GM21515 (cell line): ENCODE measurements around the gene NDUFS6.
A peak's percentile ranks its signal among the peaks of the same experiment; 100 is the strongest.
"Not testable (repeated sequence)": the region's sequence is repeated elsewhere in the genome, so short reads cannot be mapped to it uniquely, and the experiment has no call there.

Source experiments
- ATAC-seq: cut with Tn5 transposase; IDR thresholded peaks from one replicate; pipeline ENCODE4 v1.9.1; 2021; ENCODE audit not compliant: unreplicated experiment

The NDUFS6 gene

DNA sequence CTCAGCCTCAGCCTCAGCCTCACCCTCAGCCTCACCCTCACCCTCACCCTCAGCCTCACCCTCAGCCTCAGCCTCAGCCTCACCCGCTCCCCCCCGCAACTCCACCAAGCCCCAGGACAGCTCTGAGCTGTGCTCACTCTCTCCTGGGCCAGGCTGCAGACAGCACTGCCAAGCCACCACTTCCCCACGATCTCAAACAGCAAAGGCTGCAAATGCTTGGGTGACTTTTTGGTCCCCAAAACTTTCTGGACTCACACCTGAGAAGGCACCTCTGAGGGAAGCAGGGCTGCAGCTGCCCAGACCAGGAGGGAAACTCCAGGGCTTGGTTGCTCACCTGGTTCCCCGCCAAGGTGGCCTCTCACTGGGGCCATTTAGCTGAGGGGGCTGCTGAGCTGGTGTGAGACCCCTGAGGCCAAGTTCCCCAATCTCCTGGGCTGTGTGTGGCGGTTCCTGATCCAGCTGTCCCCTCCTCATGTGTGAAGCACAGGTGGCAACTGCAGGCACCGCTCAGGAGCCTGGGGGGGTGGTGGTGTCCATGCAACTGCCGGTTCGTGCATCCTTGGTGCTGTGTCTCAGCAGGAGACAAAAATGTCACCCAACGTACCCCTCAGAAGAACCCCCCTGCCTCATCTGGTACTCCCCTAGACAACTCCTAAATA lies 19.4 kb upstream of the NDUFS6 start:
- no peak for ATAC-seq

DNA sequence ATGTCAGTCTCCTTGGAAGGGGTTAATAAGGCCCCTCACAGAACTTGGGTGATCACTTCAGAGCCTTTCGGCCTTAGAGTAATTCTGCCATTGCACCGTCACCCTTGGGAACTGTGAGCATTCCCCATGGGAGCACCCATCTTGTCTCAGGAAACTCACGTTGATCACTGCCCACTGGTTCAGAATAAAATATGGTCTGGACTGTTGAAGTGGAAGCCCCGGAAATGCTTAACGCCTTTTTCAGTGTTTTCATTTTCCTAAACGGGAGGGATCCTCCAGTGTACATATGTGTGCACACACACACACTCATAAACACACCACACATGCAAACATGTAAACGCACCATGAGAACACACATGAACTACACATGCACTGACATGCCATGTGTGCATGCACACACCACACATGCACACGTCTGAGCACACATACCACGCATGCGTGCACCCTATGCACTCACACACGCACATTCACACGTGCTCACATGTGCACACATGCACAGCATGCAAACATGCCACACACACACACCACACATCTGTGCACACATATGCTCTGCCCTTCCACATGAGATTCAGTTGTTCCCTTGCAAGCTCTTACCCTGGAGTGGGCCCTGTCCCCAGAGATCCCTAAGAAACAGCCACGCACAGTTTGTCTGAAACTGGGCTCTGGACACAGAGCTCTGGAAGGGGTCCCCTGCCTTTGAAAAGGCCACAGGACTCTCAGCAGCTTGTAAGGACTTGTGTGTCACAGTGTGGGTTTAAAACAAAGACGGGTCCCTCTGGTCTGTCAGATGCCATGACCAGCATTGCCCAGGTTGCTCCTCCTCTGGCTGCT lies 18.6 kb upstream of the NDUFS6 start:
- peak; percentile 7 for ATAC-seq

DNA sequence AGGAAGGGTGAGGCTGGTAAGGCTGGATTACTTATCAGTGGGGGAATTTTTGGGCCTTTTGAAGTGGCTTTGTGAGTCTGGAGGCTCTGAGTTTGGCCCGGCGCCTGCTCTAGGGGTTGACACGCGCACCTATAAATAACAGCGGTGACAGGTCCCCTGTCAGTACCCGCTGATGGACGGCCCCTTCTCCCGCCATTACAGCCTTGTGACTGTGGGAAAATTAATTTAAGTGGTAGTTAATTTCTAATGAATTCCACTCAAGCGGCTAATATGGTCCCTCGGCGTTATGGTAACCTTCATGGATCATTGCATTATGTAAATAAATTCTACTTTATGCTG lies 18.0 kb upstream of the NDUFS6 start:
- peak; percentile 76 for ATAC-seq

DNA sequence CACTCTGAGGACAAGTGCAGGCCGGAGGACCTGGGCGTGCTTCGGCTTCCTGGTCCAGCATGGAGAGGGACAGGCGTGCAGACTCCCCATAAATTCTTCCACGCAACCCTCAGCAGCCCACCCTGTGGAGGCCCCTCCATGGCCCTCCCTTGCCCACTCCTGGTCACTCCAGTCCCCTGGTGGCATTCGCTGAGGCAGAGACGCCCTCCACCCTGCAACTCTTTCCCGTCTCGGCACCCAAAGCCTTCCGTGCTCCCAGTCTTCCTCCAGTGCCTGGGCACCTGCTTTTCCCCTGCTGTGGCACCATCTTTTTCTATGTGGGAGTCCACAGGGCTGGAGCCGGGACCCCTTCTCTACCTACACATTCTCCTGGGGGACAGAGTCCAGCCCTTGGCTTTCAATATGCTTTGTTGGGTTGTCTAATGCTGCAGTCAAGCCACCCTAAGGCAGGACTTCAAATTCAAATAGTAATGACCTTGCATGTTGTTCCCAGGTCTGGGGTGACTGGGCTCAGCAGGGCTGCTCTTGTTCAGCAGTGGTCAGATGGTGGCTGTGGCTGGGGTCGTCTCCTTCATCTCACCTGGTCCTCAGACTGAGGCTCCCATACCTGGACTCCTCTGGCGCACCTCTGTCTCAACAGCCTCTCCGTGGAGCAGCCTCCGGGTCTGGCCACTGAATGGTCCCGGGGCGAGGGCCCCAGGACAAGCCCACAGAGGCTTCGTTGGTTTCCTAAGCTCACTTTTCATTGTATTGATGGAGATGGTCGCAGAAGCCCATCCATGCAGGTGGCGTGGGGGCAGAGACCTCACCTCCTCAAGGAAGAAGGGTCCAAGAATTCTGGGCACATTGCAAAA lies 16.8 kb upstream of the NDUFS6 start:
- no peak for ATAC-seq

DNA sequence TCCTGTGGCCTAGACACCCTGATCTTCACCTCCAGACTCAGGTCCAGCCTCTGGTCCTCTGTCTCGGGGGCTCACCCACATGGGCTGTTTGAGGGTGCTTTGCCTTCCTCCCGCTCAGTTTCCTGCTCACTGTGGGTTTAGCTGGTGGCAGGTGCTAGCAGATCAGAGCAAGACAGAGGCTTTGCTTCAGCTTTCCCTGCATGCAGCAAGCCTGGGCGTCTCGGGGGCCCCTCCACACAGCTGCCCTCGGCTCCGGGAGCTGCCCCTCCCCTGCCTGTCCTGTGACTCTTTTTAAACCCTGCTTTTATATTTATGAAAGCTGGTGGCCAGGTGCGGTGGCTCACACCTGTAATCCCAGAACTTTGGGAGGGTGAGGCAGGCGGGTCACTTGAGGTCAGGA lies 16.1 kb upstream of the NDUFS6 start:
- ATAC-seq = no peak

DNA sequence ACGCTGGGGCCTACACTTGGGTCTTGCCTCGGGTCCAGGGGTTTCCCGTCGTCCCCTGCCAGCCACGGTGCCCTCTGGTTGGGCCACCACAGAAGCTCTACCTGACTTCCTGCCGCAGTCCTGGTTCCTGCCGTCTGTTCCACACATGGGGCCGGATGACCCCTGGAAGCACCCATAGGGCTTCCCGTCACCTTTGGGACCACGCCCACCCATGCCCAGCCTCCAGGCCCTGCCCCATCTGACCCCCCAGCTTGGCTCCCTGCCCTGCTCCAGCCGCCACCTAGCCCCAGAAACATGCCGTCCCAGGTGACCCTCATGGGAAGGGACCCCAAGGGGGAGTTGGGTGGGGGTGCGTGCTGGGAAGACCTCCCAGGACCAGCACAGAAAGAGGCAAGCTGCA lies 15.2 kb upstream of the NDUFS6 start:
- ATAC-seq = no peak

DNA sequence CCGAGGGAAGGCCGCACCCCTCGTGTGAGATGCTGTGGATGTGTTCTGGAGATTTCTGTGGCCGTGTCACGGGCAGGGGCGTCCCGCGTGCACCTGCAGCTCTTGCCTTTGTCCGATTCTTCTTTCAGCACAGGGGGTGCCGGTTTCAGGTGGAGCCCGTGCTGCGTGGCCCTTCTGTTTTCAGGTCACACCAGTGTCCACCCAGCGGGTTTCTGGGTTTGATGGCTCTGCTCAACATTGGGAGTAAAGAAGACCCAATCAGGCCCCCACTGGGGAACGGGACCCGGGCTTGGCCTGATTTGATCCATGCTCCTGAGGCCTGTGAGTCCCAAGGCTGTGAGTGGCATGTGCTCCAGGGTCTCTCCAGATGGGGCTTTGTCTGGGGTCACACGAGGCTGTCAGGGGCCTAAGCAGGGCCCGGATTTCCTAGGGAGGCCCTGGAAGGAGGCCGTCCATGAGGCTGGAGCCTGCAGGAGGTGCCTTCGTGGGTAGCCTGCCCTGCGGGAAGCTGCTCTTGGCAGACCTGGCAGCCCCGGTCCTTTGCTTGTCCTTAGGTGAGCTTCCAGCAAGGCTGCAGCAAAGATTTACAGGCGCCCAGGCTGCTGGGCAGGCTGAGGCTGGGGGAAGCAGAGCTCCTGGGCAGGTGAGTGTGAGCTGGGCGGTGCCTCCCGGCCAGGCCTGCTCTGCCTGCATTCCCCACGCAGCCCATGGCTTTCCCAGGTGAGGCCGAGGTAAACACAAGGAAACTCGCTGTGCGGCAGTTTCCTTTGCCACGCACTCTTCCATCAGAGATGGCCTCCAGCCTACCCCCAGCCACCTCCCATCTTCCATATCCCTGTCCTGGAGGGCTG lies 14.4 kb upstream of the NDUFS6 start:
- ATAC-seq = no peak

DNA sequence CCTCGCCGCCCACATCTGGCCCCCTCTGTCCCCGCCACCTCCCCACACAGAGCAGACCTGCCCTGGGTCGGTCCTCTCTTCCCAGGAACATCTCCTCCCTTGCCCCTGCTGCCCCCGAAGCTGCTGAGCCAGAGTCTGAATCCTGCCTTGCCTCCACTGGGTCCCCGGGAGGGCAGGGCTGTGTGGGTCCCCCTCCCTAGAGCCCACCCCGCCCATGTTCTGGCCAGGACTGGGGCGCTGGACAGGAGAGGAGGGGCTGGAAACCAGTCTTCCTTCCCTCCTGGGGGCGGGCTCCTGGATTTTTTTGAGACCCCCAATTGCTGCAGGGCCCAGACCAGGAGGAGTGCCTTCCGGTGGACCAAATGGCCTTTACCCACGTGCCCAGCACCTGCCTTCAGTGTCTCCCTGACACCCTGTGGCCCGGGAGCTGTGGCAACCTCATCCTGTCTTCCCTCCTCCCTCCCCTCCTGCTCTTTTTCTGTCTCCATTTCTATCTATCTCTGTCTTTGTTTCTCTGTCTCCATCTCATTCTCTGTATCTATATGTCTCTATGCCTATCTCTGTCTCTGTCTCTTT lies 13.6 kb upstream of the NDUFS6 start:
- no peak for ATAC-seq

DNA sequence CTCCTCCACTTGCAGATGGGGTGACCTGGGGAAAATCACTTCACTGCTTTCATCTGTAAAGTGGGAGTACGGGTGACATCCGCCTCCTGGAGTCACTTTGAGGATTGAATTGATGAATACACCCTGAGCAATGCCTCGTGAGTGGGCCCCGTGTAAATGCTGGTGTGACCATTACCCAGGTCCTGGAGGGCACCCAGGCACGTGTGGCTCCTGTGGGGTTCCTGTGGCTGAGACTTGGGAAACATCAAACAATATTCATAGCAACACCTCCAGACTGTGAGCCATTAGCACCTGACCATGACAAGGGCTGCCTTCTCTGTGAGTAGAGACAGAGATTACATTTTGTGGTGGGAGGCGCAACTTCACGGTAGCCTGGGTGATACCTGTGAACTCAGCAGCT lies 13.0 kb upstream of the NDUFS6 start:
- no peak for ATAC-seq

DNA sequence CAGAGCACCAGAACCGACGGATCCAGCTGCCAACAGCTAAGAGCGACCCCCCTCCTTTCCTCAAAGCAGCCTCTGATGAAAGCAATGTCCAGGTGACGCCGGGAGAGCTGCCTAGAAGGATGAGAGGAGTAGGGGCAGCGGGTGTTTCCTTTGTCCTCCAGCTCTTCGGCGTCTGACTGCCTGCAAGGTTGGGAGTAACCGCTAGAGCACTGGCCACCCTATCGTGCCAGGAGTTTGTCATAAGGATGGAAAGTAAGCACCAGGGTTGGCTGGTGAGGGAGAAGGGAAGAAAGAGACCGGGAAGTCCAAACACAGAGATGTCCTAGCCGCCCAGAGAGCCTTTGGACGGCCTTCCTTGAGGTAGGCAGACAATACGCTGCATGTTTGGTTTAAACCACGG lies 12.4 kb upstream of the NDUFS6 start:
- no peak for ATAC-seq

DNA sequence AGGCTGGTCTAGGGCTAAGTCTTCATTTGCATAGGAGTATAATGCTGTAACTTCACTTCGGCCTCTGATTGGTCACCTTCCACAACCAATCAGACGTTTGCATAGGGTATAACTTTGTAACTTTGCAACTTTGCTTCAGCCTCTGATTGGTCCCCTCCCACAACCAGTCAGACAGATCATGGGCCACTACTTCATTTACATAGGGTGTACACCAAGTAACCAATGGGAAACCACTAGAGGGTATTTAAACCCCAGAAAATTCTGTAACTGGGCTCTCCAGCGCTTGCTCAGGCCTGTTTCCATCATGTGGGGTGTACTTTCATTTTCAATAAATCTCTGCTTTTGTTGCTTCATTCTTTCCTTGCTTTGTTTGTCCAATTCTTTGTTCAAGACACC lies 11.8 kb upstream of the NDUFS6 start:
- not testable (repeated sequence) for ATAC-seq

DNA sequence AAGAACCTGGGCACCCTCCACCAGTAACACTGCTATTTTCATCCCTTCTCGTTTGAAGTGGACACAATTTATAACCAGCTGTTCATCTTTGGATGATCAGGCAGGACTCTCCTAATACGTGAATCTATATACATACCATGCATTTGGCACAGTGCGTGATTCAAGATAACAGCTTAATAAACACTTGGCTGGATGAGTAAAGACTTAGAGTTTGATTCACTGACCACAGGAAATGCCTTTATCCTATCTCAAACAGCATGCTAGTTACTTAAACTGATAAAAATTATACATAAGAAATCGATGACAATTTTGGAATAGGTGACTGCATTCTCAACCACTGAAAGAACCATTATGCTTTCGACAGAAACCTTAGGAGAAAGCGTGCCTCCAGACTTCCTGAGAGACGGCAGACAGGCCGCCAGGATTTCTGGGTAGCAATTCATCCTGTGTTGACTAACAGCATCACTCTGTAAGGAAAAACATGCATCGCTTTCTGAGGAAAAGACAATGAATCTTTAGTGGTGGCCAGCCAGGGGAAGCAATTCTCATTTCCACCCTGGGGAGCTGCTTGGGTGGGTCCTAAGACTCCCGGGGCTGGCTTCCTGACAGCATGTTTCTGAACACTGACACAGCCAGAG lies 11.3 kb upstream of the NDUFS6 start:
- ATAC-seq = no peak

DNA sequence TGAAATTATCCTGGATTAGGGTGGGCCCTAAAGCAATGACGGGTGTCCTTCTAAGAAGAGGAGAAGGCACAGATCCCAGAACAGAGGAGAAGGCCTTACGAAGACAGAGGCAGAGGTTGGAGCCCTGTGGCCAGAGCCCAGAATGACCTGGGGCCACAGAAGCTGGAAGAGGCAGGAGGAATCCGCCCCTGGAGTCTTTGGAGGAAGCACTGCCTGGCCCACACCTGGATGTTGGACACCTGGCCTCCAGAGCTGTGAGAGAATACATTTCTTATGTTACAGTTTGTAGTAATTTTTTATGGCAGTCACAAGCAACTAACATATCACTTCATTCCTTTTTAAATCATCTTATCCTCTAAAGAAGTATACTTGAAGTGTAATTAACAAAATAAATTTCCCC lies 10.0 kb upstream of the NDUFS6 start:
- ATAC-seq = no peak

DNA sequence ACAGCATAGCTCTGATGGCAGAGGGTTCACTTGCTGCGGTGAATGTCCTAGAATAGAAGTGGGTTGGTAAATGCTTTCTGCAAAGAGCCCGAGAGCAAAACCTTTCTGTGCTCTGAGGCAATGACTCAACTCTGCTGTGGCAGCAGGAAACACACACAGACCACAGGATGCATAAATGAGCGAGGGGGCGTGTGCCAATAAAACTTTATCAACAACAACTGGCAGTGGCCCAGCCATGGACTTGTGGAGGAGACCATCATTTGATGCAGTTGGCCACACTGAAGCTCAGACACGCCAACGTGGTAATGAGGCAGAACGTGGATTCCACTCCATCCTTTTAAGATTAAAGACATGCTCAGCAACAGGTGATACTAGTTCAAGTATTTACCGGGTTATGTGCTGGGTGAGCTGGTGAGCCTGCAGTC lies 8.4 kb upstream of the NDUFS6 start:
- ATAC-seq = peak; percentile 96

DNA sequence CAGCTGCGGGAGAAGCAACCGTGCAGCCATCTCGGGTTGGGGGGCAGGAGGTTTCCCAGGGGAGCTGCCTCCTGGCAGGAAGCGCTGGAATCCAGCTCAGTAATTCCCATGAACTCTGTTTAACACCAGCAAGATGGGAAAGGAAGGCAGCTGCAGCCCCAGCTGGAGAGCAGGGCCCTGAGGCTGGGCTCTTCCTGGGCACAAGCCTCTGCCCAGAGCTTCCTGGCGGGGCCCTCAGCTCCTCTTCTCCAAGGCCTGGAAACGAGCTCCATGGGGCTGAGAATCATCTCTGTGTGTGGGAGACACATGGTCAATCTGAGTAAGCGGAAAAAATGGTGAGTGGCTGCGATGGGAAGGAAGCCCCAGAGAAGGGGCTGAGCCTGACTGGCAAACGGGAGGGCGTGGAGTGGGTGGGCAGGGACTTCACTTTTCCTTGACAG lies 7.9 kb upstream of the NDUFS6 start:
- no peak for ATAC-seq

DNA sequence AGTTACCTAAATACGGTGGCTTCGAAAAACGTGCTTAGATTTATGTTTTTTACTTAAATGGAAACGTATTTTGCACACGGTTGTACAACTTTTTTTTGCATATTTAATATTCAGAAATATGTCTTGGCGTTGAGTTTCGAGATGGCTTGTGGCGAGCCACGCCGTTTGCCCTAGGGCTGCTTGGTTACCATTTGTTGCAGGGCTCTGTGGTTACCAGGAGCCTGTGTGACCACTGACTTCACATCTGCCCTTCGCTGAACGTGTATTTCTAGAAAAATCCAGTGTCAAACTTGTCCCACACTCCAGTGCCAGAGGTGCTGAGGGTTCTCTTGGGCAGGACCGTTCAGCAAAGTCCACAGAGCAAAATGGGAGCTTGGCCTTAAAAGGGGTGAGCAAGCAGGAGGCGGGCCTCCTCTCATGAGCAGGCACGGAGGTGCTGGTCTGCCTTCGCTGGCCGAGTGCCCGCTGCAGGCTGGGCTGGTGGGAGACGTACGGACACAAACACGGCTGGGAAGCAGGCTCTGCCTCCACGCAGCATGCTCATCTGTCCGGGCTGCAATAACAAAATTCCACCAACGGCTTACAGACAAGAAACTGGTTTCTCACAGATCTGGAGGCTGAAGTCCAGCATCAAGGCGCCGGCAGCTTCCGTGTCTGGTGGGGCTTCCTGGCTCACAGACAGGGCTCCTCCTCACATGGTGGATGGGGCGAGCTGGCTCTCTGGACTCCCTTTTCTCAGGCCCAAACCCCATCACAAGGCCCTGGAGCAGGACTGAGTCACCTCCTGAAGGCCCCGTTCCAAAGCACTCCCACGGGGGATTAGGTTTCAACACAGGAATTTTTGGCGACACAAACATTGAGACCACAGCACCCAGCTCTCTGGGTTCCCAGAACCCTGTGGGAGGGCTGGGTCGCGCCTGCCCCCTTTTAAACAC lies 7.0 kb upstream of the NDUFS6 start:
- ATAC-seq = no peak

DNA sequence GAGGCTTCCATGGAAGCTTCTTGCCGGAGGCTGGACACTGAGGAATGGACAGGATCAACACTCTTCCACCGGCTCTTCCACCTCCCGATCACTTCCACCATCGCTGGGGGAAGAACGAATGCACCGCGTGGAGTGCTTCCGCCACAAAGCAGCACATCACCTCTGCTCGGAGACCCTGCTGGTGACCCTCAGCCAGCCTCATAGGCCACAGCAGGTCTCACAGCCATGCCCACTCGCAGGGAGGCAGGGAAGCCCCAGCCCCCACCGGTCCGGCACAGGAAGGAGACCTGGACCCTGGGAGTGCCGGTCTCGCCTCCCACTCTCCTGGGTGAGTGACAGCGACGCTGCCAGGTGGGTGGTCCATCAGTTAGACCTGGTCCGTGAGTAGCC lies 6.3 kb upstream of the NDUFS6 start:
- no peak for ATAC-seq

DNA sequence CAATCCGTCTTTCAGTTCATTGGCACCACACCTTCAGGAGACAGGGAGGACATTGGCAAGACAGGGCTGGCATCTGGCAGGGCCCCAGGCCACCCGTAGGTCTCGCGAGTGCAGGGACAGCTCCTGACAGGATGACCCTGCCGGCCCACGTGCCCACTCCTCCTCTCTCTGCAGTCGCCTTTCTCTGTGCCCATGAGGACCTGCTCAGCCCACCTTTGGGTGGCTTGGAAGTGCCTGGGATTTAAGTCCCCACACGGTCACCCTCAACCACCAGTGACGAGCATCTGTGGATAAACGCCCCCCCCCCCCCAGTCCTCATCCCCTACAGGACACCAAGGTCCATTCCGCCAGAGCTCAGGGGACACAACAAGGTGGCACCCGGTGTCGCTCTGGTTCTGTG lies 5.7 kb upstream of the NDUFS6 start:
- ATAC-seq = no peak

DNA sequence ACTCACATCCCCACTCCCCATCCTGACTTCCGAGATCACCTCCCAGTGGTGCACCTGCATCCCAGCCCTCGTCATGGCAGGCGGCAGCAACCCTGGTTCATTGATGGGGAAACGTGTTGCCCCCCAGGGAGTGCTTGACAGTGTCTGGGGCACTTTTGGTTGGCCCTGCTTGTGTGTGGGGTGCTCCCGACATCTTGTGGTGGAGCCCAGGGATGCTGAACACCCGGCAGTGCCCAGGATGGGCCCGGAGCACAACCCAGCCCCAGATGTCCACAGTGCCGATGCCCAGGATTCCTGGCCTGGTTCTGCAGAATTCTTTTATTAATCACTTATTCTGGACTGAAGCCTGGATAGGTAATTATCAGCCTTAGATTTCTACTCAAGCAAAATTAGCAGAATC lies 5.3 kb upstream of the NDUFS6 start:
- ATAC-seq = no peak
